Activated T-helper 2 cell treated with anti-CD3 and anti-CD28 coated beads, Interferon-gamma antibody, Interleukin-2, Interleukin-4, amounts not matched to agents 10 μg/mL and 5 μg/mL and 100 μg/mL, durations not matched to agents 14 hours and 24 hours and 36 hours (primary cell): ENCODE results near the gene FOXP2. TPM values are rescaled to one million over a fixed set of nuclear protein-coding genes. Genes with fewer than 3 reads are reported as not detected.

Source experiments
- DNase-seq: peaks from one replicate; pipeline ENCODE4 v3.0.0; 2021; ENCODE audit warnings: low spot score
- H3K27ac Mint-ChIP-seq: one replicate; pipeline ENCODE4 v1.8.0; 2021; ENCODE audit warnings: mixed read lengths
- H3K27me3 Mint-ChIP-seq: one replicate; pipeline ENCODE4 v1.8.0; 2021; ENCODE audit warnings: low read depth, mixed read lengths
- H3K36me3 Mint-ChIP-seq: one replicate; pipeline ENCODE4 v1.8.0; 2021; ENCODE audit warnings: low read depth, mixed read lengths
- H3K4me1 Mint-ChIP-seq: one replicate; pipeline ENCODE4 v1.8.0; 2021; ENCODE audit warnings: low read depth, mixed read lengths
- H3K4me3 Mint-ChIP-seq: one replicate; pipeline ENCODE4 v1.8.0; 2021; ENCODE audit warnings: low read depth, mild to moderate bottlenecking, moderate library complexity, mixed read lengths
- H3K9me3 Mint-ChIP-seq: one replicate; pipeline ENCODE4 v1.8.0; 2021; ENCODE audit warnings: mixed read lengths
- intact Hi-C: fragments of 100-400 bp; cut with micrococcal nuclease; formaldehyde crosslinking; loops from one replicate; pipeline ENCODE4 v1.15.1; 2023
- total RNA-seq: library from RNA; stranded (reverse); gene quantifications from 2 replicates; pipeline ENCODE4 v1.2.3, GENCODE V29; 2022

FOXP2 gene
- total RNA-seq, 1 donor from 2014 or later, result 0.05 TPM

GRCh38 chr7:114659409-114660125 lies 245.0 kb downstream of the FOXP2 start:
- DNase-seq, result no peak
- H3K27me3 Mint-ChIP-seq, result peaks cover 2% of the 10 kb centered on the region
- no peaks in the 10 kb centered on the region for H3K36me3 Mint-ChIP-seq
- no peaks in the 10 kb centered on the region for H3K4me1 Mint-ChIP-seq
- intact Hi-C loops, result no loop called here
- H3K27ac Mint-ChIP-seq, result no peak overlapping the region
- no peak overlapping the region for H3K4me3 Mint-ChIP-seq
- H3K9me3 Mint-ChIP-seq, result no peaks in the 10 kb centered on the region

DNA sequence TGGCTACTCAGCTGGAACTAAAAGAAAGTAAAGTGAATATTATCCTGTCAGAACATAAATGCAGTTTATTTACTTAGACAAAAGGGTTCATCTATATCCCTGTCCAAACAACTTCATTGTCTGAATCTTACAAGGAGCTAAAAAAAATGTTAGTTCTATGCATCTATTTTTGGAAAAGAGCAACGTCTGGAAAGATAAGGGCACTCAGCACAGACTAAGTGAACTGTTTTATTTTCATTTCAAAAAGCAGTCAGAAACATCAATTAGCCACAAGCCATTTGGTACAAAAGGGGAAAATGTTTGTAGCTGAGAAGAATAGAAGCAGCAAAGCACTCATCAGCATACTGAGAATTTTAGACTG lies 245.5 kb downstream of the FOXP2 start:
- H3K4me1 Mint-ChIP-seq, result no peaks in the 10 kb centered on the region
- intact Hi-C loops, result no loop called here

GRCh38 chr7:114660753-114661152 lies 246.1 kb downstream of the FOXP2 start:
- Mint-ChIP-seq H3K36me3 (no peaks in the 10 kb centered on the region), H3K4me3 (no peak overlapping the region), H3K27me3 (peaks cover 2% of the 10 kb centered on the region), H3K9me3 (no peaks in the 10 kb centered on the region), H3K27ac (no peak overlapping the region), H3K4me1 (no peaks in the 10 kb centered on the region)
- DNase-seq, result no peak
- intact Hi-C loops, result no loop called here

More for the DNA sequence above, 245.5 kb downstream of the FOXP2 start:
- no peak overlapping the region for H3K4me3 Mint-ChIP-seq
- no peak for DNase-seq
- H3K36me3 Mint-ChIP-seq, result no peaks in the 10 kb centered on the region
- H3K27ac Mint-ChIP-seq, result no peak overlapping the region
- peaks cover 2% of the 10 kb centered on the region for H3K27me3 Mint-ChIP-seq
- no peaks in the 10 kb centered on the region for H3K9me3 Mint-ChIP-seq

- H3K4me3 Mint-ChIP-seq, result no peak overlapping the region
- no peaks in the 10 kb centered on the region for H3K36me3 Mint-ChIP-seq
- no peak for DNase-seq
- no peaks in the 10 kb centered on the region for H3K9me3 Mint-ChIP-seq
- no peaks in the 10 kb centered on the region for H3K27me3 Mint-ChIP-seq
- no peaks in the 10 kb centered on the region for H3K4me1 Mint-ChIP-seq
- intact Hi-C loops, result no loop called here
- H3K27ac Mint-ChIP-seq, result no peak overlapping the region
These were observed 247.5 kb downstream of the FOXP2 start for GRCh38 chr7:114662002-114662677.

DNA sequence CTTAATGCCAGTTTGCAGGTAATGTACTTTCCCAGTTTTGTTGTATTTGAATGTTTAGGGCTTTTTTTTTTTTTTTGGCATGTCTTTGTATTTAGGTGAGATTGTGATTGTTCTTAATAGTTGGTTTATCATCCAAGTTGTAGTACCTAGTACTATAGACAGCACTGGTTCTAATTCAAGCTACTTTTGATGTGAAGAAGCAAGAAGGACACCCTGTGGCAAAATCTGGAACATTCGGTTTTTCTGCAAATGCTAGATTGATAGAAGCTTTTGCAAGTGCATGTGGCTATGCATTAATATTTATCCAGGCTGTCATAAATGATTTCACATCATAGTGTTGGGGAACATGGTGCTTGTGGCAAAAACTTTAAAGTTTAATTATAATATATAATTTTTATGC lies 248.9 kb downstream of the FOXP2 start:
- no peaks in the 10 kb centered on the region for H3K9me3 Mint-ChIP-seq
- intact Hi-C loops, result no loop called here
- H3K36me3 Mint-ChIP-seq, result no peaks in the 10 kb centered on the region
- no peak for DNase-seq
- H3K4me3 Mint-ChIP-seq, result no peak overlapping the region
- no peak overlapping the region for H3K27ac Mint-ChIP-seq
- no peaks in the 10 kb centered on the region for H3K27me3 Mint-ChIP-seq
- H3K4me1 Mint-ChIP-seq, result no peaks in the 10 kb centered on the region

- no peaks in the 10 kb centered on the region for H3K9me3 Mint-ChIP-seq
- peaks cover 3% of the 10 kb centered on the region for H3K27me3 Mint-ChIP-seq
- DNase-seq, result no peak
- intact Hi-C loops, result no loop called here
- H3K4me1 Mint-ChIP-seq, result no peaks in the 10 kb centered on the region
- no peaks in the 10 kb centered on the region for H3K36me3 Mint-ChIP-seq
- no peak overlapping the region for H3K4me3 Mint-ChIP-seq
- H3K27ac Mint-ChIP-seq, result no peak overlapping the region
These were observed 256.1 kb downstream of the FOXP2 start for GRCh38 chr7:114670676-114671075.

- DNase-seq, result no peak
- no peak overlapping the region for H3K27ac Mint-ChIP-seq
- no peak overlapping the region for H3K4me3 Mint-ChIP-seq
- no peaks in the 10 kb centered on the region for H3K4me1 Mint-ChIP-seq
- intact Hi-C loops, result no loop called here
- no peaks in the 10 kb centered on the region for H3K9me3 Mint-ChIP-seq
- no peaks in the 10 kb centered on the region for H3K36me3 Mint-ChIP-seq
- H3K27me3 Mint-ChIP-seq, result peaks cover 3% of the 10 kb centered on the region
These were observed 257.0 kb downstream of the FOXP2 start for GRCh38 chr7:114671563-114672123.

DNA sequence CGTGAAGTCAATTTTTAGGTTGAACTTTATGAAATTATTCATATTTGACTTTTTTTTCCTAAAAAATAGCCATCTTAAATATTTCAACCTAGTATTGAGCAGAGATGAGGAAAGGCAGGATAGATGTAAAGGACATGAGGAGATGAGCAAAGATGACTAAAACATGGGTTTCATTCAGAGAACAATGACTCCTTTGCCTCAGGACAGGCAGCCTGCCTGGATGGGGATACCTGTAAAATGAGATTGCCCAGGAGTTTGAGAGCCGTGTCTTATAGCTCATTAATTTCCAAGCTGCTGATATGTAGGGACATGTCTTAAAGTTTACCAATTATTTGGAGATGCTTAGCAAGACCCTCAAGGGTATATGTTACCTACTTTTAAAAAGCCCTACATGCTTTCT lies 263.5 kb downstream of the FOXP2 start:
- H3K4me3 Mint-ChIP-seq, result no peak overlapping the region
- no peaks in the 10 kb centered on the region for H3K9me3 Mint-ChIP-seq
- no peak overlapping the region for H3K27ac Mint-ChIP-seq
- no peaks in the 10 kb centered on the region for H3K36me3 Mint-ChIP-seq
- peaks cover under 1% of the 10 kb centered on the region for H3K27me3 Mint-ChIP-seq
- H3K4me1 Mint-ChIP-seq, result no peaks in the 10 kb centered on the region
- DNase-seq, result no peak
- intact Hi-C loops, result no loop called here

- H3K4me3 Mint-ChIP-seq, result no peak overlapping the region
- intact Hi-C loops, result no loop called here
- no peaks in the 10 kb centered on the region for H3K9me3 Mint-ChIP-seq
- no peaks in the 10 kb centered on the region for H3K4me1 Mint-ChIP-seq
- no peak for DNase-seq
- H3K27ac Mint-ChIP-seq, result no peak overlapping the region
- H3K27me3 Mint-ChIP-seq, result peaks cover 9% of the 10 kb centered on the region
- no peaks in the 10 kb centered on the region for H3K36me3 Mint-ChIP-seq
These were observed 272.6 kb downstream of the FOXP2 start for GRCh38 chr7:114687238-114687637.

DNA sequence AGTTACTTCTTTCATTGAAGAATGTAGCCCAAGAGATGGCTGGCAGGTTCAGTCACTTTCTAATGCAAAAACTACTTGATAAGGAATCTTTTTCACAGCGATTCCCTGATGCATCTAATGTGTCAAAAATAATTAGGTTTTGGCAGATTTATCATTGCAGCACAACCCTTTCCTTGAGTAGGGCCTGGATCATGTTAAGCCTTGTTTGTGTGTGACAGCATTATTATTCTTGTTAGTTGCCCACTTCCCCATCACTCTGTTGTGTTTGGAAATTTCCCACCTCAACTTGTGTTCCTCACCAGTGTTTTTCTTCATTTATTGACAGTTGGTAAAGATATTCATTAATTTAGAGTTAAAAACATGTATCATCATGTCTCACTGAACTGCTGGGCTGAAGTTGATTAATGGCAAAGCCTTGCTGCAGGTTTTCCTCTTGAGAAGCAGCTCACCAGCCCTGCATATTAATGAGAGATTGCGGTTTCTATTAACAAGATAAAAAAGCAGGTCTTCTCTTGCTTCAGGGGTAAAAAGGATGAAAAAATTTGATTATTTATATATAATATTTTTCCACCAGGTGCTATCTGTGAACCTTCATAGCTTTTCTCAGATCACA lies 273.9 kb downstream of the FOXP2 start:
- no peaks in the 10 kb centered on the region for H3K36me3 Mint-ChIP-seq
- no peak for DNase-seq
- no peak overlapping the region for H3K27ac Mint-ChIP-seq
- H3K27me3 Mint-ChIP-seq, result peaks cover 5% of the 10 kb centered on the region
- H3K4me3 Mint-ChIP-seq, result no peak overlapping the region
- no peaks in the 10 kb centered on the region for H3K4me1 Mint-ChIP-seq
- H3K9me3 Mint-ChIP-seq, result no peaks in the 10 kb centered on the region
- intact Hi-C loops, result no loop called here

DNA sequence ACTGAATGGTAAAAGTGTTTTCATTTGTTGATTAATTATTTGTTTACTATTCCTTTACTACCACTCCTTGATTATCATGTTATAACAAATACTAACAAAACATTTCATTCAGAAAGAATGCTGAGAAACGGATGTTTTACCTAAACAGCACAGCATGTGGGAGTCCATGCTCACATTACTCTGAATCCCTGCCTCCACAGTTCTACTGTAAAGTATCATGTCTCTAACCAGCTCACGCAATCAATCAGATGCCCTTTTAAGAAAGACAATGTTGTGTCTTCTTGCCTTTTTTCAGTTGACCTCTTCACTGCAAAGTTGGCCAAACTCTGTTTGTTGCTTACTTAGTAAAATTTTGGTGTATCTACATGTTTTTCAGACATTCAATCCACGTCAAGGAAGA lies 274.8 kb downstream of the FOXP2 start:
- H3K27me3 Mint-ChIP-seq, result peaks cover 4% of the 10 kb centered on the region
- H3K36me3 Mint-ChIP-seq, result no peaks in the 10 kb centered on the region
- H3K27ac Mint-ChIP-seq, result no peak overlapping the region
- H3K4me3 Mint-ChIP-seq, result no peak overlapping the region
- DNase-seq, result no peak
- intact Hi-C loops, result no loop called here
- no peaks in the 10 kb centered on the region for H3K4me1 Mint-ChIP-seq
- H3K9me3 Mint-ChIP-seq, result no peaks in the 10 kb centered on the region

- no peak for DNase-seq
- no peak overlapping the region for H3K27ac Mint-ChIP-seq
- H3K4me1 Mint-ChIP-seq, result no peaks in the 10 kb centered on the region
- no peak overlapping the region for H3K4me3 Mint-ChIP-seq
- intact Hi-C loops, result no loop called here
- no peaks in the 10 kb centered on the region for H3K36me3 Mint-ChIP-seq
- peaks cover 4% of the 10 kb centered on the region for H3K27me3 Mint-ChIP-seq
- H3K9me3 Mint-ChIP-seq, result no peaks in the 10 kb centered on the region
These were observed 277.0 kb downstream of the FOXP2 start for GRCh38 chr7:114691605-114692004.

- peaks cover 2% of the 10 kb centered on the region for H3K4me1 Mint-ChIP-seq
- H3K27ac Mint-ChIP-seq, result no peak overlapping the region
- H3K27me3 Mint-ChIP-seq, result peaks cover 4% of the 10 kb centered on the region
- no peak overlapping the region for H3K4me3 Mint-ChIP-seq
- DNase-seq, result no peak
- H3K9me3 Mint-ChIP-seq, result no peaks in the 10 kb centered on the region
- intact Hi-C loops, result no loop called here
- H3K36me3 Mint-ChIP-seq, result no peaks in the 10 kb centered on the region
These were observed 280.6 kb downstream of the FOXP2 start for GRCh38 chr7:114695182-114695581.
